OCI-LY3 (cell line): ENCODE data around the gene IVD.
A peak's percentile ranks its signal among the peaks of the same experiment; 100 is the strongest.

Experiments used
- H2AFZ ChIP-seq: fragments of 200-600, 300-600 bp; shearing (Covaris generic); 2 replicates; pipeline ENCODE4 v1.6.0; 2014; ENCODE audit warnings: antibody characterized with exemption, low read depth, low read length
- H3K27ac ChIP-seq: fragments of 200-600, 300-600 bp; sonication (generic); 2 replicates; pipeline ENCODE4 v1.5.1; 2014; ENCODE audit warnings: mild to moderate bottlenecking, low read length, moderate library complexity, mixed read lengths
- H3K27me3 ChIP-seq: fragments of 200-600, 300-600 bp; sonication (generic); 2 replicates; pipeline ENCODE4 v1.6.1; 2014; ENCODE audit warnings: low read depth, low read length, mixed read lengths
- H3K36me3 ChIP-seq: fragments of 200-600, 300-600 bp; sonication (generic); replicated peaks from 2 replicates; pipeline ENCODE3; 2014; ENCODE audit warnings: low read depth, low read length, mixed read lengths
- H3K4me1 ChIP-seq: fragments of 300-600, 200-600 bp; sonication (generic); 2 replicates; pipeline ENCODE4 v1.6.1; 2014; ENCODE audit warnings: low read length, mixed read lengths
- H3K4me2 ChIP-seq: fragments of 200-600, 300-600 bp; sonication (generic); 2 replicates; pipeline ENCODE4 v1.6.1; 2014; ENCODE audit warnings: low read length, mixed read lengths
- H3K4me3 ChIP-seq: fragments of 300-600, 200-600 bp; sonication (generic); 2 replicates; pipeline ENCODE4 v1.5.1; 2014; ENCODE audit warnings: antibody characterized with exemption, mild to moderate bottlenecking, low read length, moderate library complexity
- H3K79me2 ChIP-seq: fragments of 300-600, 200-600 bp; shearing (Covaris generic); 2 replicates; pipeline ENCODE4 v1.6.1; 2014; ENCODE audit warnings: mild to moderate bottlenecking, low read length, mixed read lengths
- H3K9ac ChIP-seq: fragments of 300-600, 200-600 bp; shearing (Covaris generic); 2 replicates; pipeline ENCODE4 v1.6.0; 2014; ENCODE audit warnings: mild to moderate bottlenecking, low read length, moderate library complexity
- H3K9me3 ChIP-seq: fragments of 200-600, 300-600 bp; shearing (Covaris generic); 2 replicates; pipeline ENCODE4 v1.6.1; 2014; ENCODE audit warnings: low read length, mixed read lengths; ENCODE audit not compliant: insufficient read depth
- H4K20me1 ChIP-seq: fragments of 200-600, 300-600 bp; sonication (generic); 2 replicates; pipeline ENCODE4 v1.6.1; 2016; ENCODE audit warnings: low read length, mixed read lengths; ENCODE audit not compliant: insufficient read depth
- EZH2phosphoT487 ChIP-seq: fragments of 200-600 bp; shearing (Covaris generic); IDR thresholded peaks from 2 replicates; pipeline ENCODE4 v1.6.1; 2018; ENCODE audit warnings: antibody characterized with exemption, mixed run types, low read depth
- TF ChIP-seq, protein P1 (sequence below): fragments of 200-600, 300-600 bp; sonication (generic); IDR thresholded peaks from 2 replicates; pipeline ENCODE4 v1.5.1; 2014; ENCODE audit warnings: antibody characterized with exemption, low read length, low read depth

IVD gene

GRCh38 chr15:40379853-40380252, 25.7 kb upstream of the IVD start:
- H3K27me3 ChIP-seq, result no peaks in the 10 kb centered on the region
- peaks cover 9% of the 10 kb centered on the region for H3K36me3 ChIP-seq
- H3K4me2 ChIP-seq, result no peak overlapping the region
- H2AFZ ChIP-seq, result peak overlapping the region; percentile 12; the same call in 1 of the 2 replicates
- no peaks in the 10 kb centered on the region for H4K20me1 ChIP-seq
- H3K4me1 ChIP-seq, result peaks cover 8% of the 10 kb centered on the region; the same call in 1 of the 2 replicates
- no peak overlapping the region for H3K9ac ChIP-seq
- H3K27ac ChIP-seq, result no peak overlapping the region
- H3K79me2 ChIP-seq, result peaks cover 21% of the 10 kb centered on the region
- no peaks in the 10 kb centered on the region for H3K9me3 ChIP-seq
- no peak overlapping the region for H3K4me3 ChIP-seq
- TF ChIP-seq, protein P1, sequence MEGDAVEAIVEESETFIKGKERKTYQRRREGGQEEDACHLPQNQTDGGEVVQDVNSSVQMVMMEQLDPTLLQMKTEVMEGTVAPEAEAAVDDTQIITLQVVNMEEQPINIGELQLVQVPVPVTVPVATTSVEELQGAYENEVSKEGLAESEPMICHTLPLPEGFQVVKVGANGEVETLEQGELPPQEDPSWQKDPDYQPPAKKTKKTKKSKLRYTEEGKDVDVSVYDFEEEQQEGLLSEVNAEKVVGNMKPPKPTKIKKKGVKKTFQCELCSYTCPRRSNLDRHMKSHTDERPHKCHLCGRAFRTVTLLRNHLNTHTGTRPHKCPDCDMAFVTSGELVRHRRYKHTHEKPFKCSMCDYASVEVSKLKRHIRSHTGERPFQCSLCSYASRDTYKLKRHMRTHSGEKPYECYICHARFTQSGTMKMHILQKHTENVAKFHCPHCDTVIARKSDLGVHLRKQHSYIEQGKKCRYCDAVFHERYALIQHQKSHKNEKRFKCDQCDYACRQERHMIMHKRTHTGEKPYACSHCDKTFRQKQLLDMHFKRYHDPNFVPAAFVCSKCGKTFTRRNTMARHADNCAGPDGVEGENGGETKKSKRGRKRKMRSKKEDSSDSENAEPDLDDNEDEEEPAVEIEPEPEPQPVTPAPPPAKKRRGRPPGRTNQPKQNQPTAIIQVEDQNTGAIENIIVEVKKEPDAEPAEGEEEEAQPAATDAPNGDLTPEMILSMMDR, result no peak
- TF ChIP-seq EZH2phosphoT487, result no peak

DNA sequence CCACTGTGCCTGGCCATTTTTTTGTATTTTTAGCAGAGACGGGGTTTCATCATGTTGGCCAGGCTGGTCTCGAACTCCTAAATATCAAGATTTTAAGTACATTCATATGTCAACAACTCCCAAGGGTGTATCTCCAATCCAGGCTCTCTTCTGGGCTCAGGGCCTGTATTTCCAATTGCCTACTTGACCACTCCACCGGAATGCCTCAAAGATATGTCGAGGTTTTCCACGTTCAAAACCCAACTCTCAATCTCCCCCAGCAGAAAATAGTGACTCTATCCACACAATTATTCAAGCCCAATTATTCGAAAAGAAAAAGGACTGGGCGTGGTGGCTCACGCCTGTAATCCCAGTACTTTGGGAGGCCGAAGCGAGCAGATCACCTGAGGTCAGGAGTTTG, 25.0 kb upstream of the IVD start:
- no peak for TF ChIP-seq EZH2phosphoT487
- TF ChIP-seq, protein P1, result no peak
- Histone ChIP-seq H3K9ac (no peak overlapping the region), H3K79me2 (peaks cover 29% of the 10 kb centered on the region), H4K20me1 (0 out of 2 replicates have a peak, but pooled peaks cover 3% of the 10 kb centered on the region), H2AFZ (no peak overlapping the region), H3K27me3 (no peaks in the 10 kb centered on the region), H3K9me3 (no peaks in the 10 kb centered on the region), H3K27ac (no peak overlapping the region), H3K4me1 (peaks cover 8% of the 10 kb centered on the region; the same call in 1 of the 2 replicates), H3K36me3 (peaks cover 17% of the 10 kb centered on the region), H3K4me2 (no peak overlapping the region), H3K4me3 (no peak overlapping the region)

- peaks cover 28% of the 10 kb centered on the region for H3K36me3 ChIP-seq
- H3K9ac ChIP-seq, result no peak overlapping the region
- no peak for TF ChIP-seq EZH2phosphoT487
- TF ChIP-seq, protein P1, result no peak
- H3K27me3 ChIP-seq, result no peaks in the 10 kb centered on the region
- H4K20me1 ChIP-seq, result 0 out of 2 replicates have a peak, but pooled peaks cover 5% of the 10 kb centered on the region
- H3K4me1 ChIP-seq, result peaks cover 8% of the 10 kb centered on the region; the same call in 1 of the 2 replicates
- H3K4me3 ChIP-seq, result 0 out of 2 replicates have a peak overlapping the region, but pooled peaks have one; percentile 91
- no peaks in the 10 kb centered on the region for H3K9me3 ChIP-seq
- peaks cover 31% of the 10 kb centered on the region for H3K79me2 ChIP-seq
- peak overlapping the region; percentile 48 for H3K4me2 ChIP-seq
- peak overlapping the region; percentile 98 for H2AFZ ChIP-seq
- no peak overlapping the region for H3K27ac ChIP-seq
These were observed 23.6 kb upstream of the IVD start for GRCh38 chr15:40381818-40382529.

DNA sequence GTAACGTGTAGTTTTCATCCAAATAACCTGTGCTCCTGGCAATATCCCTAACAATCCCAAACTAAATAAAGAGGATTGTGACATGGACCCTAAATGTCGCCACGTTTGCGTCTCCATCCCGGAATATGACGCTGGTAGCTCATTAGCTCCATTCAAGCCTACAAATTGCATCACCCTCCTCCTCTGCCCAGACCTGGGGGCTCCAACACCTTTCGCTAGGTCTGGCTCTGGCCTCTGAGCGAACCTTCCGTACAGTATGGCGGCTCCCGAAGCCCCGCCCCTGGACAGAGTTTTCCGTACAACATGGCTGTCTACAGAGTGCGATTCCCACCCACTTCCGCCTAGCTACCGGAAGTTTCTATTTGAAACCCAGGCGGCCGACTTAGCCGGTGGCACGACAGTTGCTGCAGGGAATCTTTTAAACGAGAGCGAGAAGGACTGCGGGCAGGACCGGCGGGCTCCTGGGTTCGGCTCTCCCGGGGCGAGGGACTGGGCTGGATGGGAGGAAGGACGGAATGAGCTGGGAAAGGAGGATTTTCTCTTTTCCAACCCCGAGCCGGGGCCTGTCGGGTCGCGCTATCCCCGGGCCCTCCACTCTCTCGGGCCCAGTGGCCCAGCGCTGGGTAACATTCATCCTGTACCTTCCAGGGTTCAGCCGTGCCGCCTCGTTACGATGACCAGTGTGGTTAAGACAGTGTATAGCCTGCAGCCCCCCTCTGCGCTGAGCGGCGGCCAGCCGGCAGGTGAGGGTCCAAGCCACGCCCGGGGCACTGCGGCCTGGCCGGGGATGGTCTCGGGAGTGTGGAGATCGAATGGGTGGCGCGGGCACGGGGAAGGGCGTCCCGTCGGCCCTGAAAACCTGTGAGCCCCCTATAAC, 22.8 kb upstream of the IVD start, which contains the start of gene KNSTRN:
TSS of gene KNSTRN (plus strand) at position 142 of the 877 bp plus-strand sequence. CDS start at position 257, 115 bp downstream.
- Histone ChIP-seq H3K9ac (peak within 1 kb of the TSS; percentile 89), H2AFZ (peak within 1 kb of the TSS; percentile 98), H3K36me3 (peaks cover 36% of the 10 kb centered on the region), H3K4me3 (peak within 1 kb of the TSS; percentile 91), H3K27me3 (no peaks in the 10 kb centered on the region), H4K20me1 (0 out of 2 replicates have a peak, but pooled peaks cover 5% of the 10 kb centered on the region), H3K4me1 (peaks cover 8% of the 10 kb centered on the region; the same call in 1 of the 2 replicates), H3K4me2 (peak within 1 kb of the TSS; percentile 94), H3K79me2 (peaks cover 31% of the 10 kb centered on the region), H3K27ac (peak within 1 kb of the TSS; percentile 54), H3K9me3 (no peaks in the 10 kb centered on the region)
- TF ChIP-seq, protein P1, result no peak
- TF ChIP-seq EZH2phosphoT487, result no peak
